GM18517 (cell line): Measurements from ENCODE around the gene CHCHD2.
A peak's percentile ranks its signal among the peaks of the same experiment; 100 is the strongest.
"Not testable (repeated sequence)": the region's sequence is repeated elsewhere in the genome, so short reads cannot be mapped to it uniquely, and the experiment has no call there.

Experiments used
- ATAC-seq: cut with Tn5 transposase; IDR thresholded peaks from one replicate; pipeline ENCODE4 v1.9.1; 2021; ENCODE audit warnings: mild to moderate bottlenecking, moderate library complexity; ENCODE audit not compliant: unreplicated experiment

Gene CHCHD2

GRCh38 chr7:56106108-56107073, at the start of gene CHCHD2:
CHCHD2 (minus strand) TSS chr7:56106476; CDS start chr7:56106413, 63 bp downstream.
- ATAC-seq, result peak; percentile 99

DNA sequence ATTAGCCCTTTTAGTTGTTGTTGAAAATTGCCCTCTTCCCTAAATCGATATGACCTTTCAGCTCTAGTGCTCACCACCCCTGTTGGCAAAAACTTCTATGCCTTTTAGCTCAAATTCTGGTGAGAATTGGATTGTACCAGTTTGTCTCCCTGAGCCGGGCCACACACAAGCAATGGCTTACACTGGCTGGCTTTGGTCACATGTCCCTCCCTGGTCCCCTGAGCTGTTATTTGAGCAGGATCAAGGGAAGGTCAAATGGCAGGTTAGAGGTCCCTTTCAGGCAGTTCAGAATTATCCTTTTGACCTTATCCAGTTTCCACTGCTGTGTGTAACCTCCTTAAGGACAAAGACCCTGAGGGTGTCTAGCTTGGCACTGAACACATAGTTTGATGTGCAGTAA, 24.8 kb upstream of the CHCHD2 start:
- ATAC-seq, result not testable (repeated sequence)

DNA sequence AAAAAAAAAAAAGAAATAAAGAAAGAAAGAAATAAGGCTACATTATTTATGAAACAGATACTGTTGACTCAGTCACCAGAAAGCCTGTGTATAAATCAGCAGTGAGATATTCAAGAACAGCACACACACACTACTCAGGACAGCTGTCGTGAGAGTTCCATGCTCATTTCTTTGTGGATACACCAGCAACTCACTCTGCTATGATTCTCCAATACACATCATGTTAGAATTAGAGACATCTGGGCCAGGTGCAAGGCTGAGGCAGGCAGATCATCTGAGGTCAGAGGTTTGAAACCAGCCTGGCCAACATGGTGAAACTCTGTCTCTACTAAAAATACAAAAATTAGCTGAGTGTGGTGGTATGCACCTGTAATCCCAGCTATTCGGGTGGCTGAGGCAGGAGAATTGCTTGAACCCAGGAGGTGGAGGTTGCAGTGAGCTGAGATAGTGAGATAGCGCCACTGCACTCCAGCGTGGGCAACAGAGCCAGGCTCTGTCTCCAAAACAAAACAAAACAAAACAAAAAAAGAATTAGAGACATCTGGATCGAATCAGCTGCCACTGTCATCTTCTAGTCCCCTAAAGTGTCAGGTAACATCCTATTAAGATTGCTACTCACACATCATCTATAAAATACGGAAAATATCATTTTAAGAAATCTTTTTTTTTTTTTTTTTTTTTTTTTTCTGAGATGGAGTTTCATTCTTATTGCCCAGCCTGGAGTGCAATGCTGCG, 21.1 kb upstream of the CHCHD2 start:
- ATAC-seq, result no peak

- ATAC-seq, result no peak
Observed at GRCh38 chr7:56125831-56126230, 19.6 kb upstream of the CHCHD2 start.

DNA sequence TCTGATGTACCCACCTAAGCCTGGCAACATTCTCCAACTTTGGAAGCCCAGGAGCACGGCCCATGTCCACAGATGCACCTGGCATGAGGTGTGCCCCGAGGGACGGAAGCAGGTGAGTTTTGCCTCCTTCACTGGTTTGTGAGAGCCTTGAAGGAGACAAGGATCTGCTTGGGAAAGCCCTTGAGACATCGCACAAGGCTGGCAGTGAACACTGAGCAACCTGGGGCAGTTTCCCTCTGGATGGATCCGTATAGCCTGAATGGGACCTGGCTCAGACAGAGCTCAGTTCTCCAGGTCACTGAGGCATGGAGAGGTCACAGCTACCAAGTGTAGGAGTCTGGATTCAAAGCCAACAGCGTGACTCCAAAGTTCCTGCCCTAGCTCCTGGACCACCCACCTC, 18.7 kb upstream of the CHCHD2 start:
- ATAC-seq, result no peak

GRCh38 chr7:56121440-56121839, 15.2 kb upstream of the CHCHD2 start:
- ATAC-seq, result no peak

- no peak for ATAC-seq
Observed at GRCh38 chr7:56115852-56116538, 9.7 kb upstream of the CHCHD2 start, which contains the start of gene NUPR2. NUPR2 (minus strand) TSS chr7:56116417; CDS start chr7:56116314, 103 bp downstream.

DNA sequence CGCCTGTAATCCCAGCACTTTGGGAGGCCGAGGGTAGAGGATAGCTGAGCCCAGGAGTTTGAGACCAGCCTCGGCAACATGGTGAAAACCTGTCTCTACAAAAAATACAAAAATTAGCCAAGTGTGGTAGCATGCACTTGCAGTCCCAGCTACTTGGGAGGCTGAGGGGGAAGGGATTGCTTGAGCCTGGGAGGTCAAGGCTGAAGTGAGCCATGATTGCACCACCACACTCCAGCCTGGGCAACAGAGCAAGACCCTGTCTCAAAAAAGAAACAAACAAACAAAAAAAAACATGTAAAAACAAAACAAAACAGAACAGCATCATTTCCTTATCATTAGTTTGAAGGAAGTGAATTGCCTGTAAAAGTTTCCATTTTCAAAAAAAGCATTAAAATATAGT, 6.0 kb upstream of the CHCHD2 start:
- not testable (repeated sequence) for ATAC-seq

GRCh38 chr7:56110611-56111010, 4.3 kb upstream of the CHCHD2 start:
- ATAC-seq, result no peak

GRCh38 chr7:56107954-56108258, 1.6 kb upstream of the CHCHD2 start:
- ATAC-seq, result no peak

- no peak for ATAC-seq
Observed at GRCh38 chr7:56105508-56105907, 768 bp downstream of the CHCHD2 start.

DNA sequence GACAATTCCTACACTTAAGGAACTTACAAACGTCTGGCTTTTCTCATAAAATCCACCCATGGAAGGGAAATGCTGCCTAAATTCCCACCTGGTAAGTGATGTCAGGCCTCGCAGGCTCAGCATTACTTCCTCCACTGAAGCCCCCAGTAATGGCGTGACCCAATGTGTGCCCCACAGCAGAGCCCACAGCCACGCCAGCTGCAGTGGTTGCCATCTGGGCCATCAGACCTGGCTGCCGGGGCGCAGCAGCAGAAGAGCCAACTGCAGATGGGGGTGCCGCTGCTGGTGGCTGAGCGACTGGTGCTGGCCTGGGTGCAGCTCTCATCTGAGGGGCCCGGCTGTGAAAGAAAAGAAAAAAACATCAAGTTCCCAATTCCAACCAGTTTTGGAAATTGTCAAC, 2.1 kb downstream of the CHCHD2 start:
- ATAC-seq, result not testable (repeated sequence)

GRCh38 chr7:56099653-56100052, 6.6 kb downstream of the CHCHD2 start:
- ATAC-seq, result no peak

- not testable (repeated sequence) for ATAC-seq
Observed at GRCh38 chr7:56098187-56099008, 7.9 kb downstream of the CHCHD2 start.

DNA sequence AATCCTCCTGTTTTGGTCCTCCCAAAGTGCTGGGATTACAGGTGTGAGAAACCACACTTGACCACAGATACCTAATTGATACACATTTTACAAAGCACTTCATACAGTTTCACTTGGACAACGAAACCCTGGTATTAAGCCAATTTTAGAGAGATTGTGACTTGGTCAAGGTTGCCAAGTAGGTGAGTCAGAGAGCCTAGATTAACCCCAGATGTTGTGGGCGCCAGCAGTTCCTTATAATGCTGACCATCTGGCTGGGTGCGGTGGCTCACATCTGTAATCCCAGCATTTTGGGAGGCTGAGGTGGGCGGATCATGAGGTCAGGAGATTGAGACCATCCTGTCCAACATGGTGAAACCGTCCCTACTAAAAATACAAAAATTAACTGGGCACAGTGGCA, 8.6 kb downstream of the CHCHD2 start:
- ATAC-seq, result no peak

DNA sequence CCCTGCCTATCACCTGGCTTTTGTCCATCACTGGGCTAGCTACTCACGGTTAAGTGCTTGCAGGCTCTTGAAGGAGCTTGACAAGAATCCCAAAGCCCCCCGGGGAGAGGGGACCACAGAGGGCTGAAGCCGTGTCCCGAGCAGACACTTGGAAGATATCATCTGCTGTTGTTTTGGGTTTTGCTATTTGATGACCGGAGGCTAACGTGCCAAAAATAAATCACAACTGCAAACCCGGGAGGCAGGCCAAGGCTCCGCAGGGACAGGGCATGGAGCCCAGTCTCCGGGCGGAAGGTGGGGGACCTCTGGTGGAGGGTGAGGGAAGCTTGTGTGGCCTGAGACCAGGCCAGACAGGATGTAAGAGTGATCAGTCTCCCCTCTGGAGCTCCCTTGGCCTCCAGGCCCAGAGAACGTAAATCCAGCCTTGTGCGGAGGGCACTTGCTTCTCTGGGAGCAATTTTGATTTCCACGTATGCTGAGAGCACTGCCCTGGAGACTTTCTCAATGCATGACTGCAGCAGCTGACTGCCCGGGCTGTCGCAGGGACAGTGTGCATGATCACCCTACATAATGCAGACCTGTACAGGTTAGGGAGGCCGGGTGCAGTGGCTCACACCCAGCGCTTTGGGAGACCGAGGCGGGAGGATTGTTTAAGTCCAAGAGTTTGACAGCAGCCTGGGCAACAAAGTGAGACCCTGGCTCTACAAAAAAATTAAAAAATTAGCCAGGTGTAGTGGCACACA, 13.3 kb downstream of the CHCHD2 start, which contains the start of gene PHKG1:
TSS of gene PHKG1 (minus strand) at position 164 of the 743 bp plus-strand sequence. CDS start 4,011 bp downstream, outside the sequence.
- ATAC-seq, result no peak

- ATAC-seq, result not testable (repeated sequence)
Observed at GRCh38 chr7:56092388-56092787, 13.9 kb downstream of the CHCHD2 start.

DNA sequence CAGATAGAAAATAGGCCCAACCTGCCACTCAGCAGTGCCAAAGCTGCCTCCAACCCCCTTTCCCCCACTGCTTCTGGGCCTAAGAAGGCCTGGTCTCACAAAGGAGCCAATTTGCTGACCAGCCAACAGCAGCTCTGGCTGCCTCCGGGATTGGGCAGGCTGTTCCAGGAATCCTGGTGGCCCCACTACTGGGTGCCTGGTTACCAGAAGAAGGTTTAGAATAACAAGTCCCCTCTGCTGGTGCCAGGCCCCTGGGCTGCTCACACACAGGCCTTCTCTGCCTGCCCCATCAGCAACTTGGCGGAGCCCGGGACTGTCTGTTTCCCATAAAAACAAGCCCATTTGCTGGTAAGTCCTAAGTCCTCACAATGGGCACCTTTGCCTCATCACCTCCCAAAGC, 14.7 kb downstream of the CHCHD2 start:
- ATAC-seq, result no peak

GRCh38 chr7:56087445-56087844, 18.8 kb downstream of the CHCHD2 start:
- no peak for ATAC-seq

- no peak for ATAC-seq
Observed at GRCh38 chr7:56086761-56087160, 19.5 kb downstream of the CHCHD2 start.
